Endothelial cell of umbilical vein (primary cell): ENCODE results near the gene MCF2L.

Experiments used
- CTCF ChIP-seq, 2 donors: IDR thresholded peaks; 1 replicate in 1 of 2; 2 replicates in 1 of 2; pipeline ENCODE4 v1.5.1; 2011; ENCODE audit warnings: low read length in 2 of 2, mild to moderate bottlenecking in 2 of 2, moderate library complexity in 2 of 2, control low read depth in 1 of 2, inconsistent platforms in 1 of 2, low read depth in 1 of 2; ENCODE audit not compliant: insufficient read depth in 1 of 2; ENCODE audit errors: extremely low read depth in 1 of 2
- POLR2A ChIP-seq: IDR thresholded peaks from 2 replicates; pipeline ENCODE4 v1.6.1; 2012; ENCODE audit warnings: low read depth, mild to moderate bottlenecking, control low read depth, low read length

DNA sequence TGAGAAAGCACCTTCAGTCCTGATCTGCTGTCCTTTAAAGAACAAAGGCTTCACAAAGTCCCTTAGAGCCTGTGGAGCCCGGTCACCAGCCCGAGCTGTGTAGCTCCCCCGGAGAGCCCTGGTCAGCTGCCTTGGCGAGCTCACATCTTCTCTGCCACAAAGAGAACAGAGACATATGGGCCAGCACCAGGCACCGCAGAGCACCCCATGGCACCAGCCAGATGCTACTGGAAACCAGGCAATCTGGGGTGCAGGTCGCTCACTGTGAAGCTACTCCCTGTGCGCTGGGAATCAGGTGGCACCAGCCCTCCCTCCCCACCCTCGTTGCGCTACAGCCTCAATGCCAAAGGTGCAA is 92.2 kb downstream of the MCF2L start:
- no peak for TF ChIP-seq CTCF (IDR thresholded peaks at IDR 0.05; ENCODE audit: extremely low read depth in 1 of 2, insufficient read depth in 1 of 2, low read depth in 1 of 2, low read length in 2 of 2)
- TF ChIP-seq POLR2A: no peak
